Skeletal muscle tissue (tissue), 4 donors: ENCODE measurements around the gene FCAMR. TPM values are rescaled to one million over a fixed set of nuclear protein-coding genes. Genes with fewer than 3 reads are reported as not detected.
A peak's percentile ranks its signal among the peaks of the same experiment; 100 is the strongest.
"Not testable (repeated sequence)": the region's sequence is repeated elsewhere in the genome, so short reads cannot be mapped to it uniquely, and the experiment has no call there.

Experiments
- H3K27ac ChIP-seq: one replicate; pipeline ENCODE4 v1.7.0; 2013; ENCODE audit warnings: mild to moderate bottlenecking, low read depth, low read length, inconsistent platforms
- H3K27me3 ChIP-seq, 3 donors: one replicate each; pipeline ENCODE4 v1.7.0; 2013; ENCODE audit warnings: low read length in 3 of 3; ENCODE audit not compliant: control insufficient read depth in 3 of 3, insufficient read depth in 3 of 3
- H3K36me3 ChIP-seq, 3 donors: one replicate each; pipeline ENCODE4 v1.7.0; 2013; ENCODE audit warnings: low read length in 3 of 3; ENCODE audit not compliant: control insufficient read depth in 3 of 3, insufficient read depth in 3 of 3
- H3K4me1 ChIP-seq, 3 donors: one replicate each; pipeline ENCODE4 v1.7.0; 2013; ENCODE audit warnings: low read length in 3 of 3, mild to moderate bottlenecking in 3 of 3; ENCODE audit not compliant: control insufficient read depth in 3 of 3, insufficient read depth in 3 of 3
- H3K4me3 ChIP-seq, 3 donors: one replicate each; pipeline ENCODE4 v1.7.0; 2013; ENCODE audit warnings: low read length in 3 of 3
- H3K9ac ChIP-seq, 3 donors: one replicate each; pipeline ENCODE4 v1.7.0; 2013; ENCODE audit warnings: low read length in 3 of 3, mild to moderate bottlenecking in 3 of 3, moderate library complexity in 2 of 3, low read depth in 1 of 3
- H3K9me3 ChIP-seq, 3 donors: one replicate each; pipeline ENCODE4 v1.7.0; 2013; ENCODE audit warnings: low read length in 3 of 3; ENCODE audit not compliant: control insufficient read depth in 3 of 3
- total RNA-seq: library from RNA; depleted of rRNA; stranded (reverse); fragments of >200 nt; gene quantifications from one replicate; pipeline ENCODE4 v1.2.3, GENCODE V29; 2014
- donor health status: Osteomylitis.

Gene FCAMR
- total RNA-seq, 1 donor from 2014 or later: not detected

DNA sequence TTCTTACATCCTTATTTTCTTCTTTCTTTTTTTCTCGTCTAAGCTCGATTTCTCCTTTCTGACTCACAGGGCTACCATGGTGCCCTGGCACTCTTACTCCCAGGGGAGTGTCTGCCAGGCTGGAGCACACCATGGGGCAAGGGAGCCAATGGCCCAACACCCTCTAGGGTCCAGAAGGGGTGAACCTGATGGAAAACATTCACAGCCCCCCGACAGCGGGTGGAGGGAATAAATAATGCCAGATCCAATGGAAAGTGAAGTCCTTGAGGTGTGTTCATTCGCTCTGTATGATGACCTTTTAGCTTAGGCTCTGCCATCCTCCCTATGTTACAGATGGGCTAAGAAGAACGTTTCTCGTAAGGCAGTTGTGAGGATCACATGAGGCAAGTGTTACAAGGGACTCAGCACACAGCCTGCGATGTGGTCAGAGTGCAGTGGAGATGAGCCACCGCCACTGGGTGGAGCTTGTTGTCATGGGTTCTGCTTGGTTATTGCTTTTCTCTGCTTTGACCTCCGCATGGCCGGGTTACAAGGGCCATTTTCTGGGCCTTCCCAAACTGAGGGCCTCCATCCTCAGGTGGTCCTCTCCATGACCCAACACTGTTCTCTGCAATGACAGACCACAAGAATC is 45.0 kb downstream of the FCAMR start:
- no peaks in the 10 kb centered on the region for H3K36me3 ChIP-seq
- no peak overlapping the region for H3K4me3 ChIP-seq
- peaks cover 0 to 3% (median 0%) of the 10 kb centered on the region in 3 donors for H3K27me3 ChIP-seq
- H3K9me3 ChIP-seq: no peaks in the 10 kb centered on the region
- no peak overlapping the region for H3K9ac ChIP-seq
- no peak overlapping the region for H3K27ac ChIP-seq
- peaks cover 0 to 16% (median 6%) of the 10 kb centered on the region in 3 donors for H3K4me1 ChIP-seq

DNA sequence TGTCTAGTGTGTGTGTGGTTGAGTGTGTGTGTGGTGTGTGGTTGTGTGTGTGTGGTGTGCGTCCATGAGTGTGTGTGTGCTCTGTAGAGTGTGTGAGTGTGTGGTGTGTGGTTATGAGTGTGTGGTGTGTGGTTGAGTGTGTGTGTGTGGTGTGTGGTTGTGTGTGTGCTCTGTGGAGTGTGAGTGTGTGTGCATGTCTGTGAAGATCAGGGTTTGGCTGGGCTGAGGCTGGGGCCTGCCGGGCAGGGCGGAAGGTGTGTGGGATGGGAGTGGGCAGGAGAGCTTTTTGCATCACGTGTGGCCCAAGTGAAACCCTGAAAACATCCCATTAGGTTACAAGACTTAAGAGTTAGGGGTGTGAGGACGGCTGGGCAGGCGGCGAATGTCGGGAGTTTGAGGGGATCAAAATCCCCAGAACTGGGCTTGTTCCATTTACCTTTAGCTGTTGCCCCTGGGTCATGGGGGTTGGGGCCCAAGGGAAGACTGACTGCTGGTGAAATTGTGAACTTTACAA is 45.6 kb downstream of the FCAMR start:
- Histone ChIP-seq H3K4me3 (no peak overlapping the region), H3K27me3 (peaks cover 0 to 3% (median 0%) of the 10 kb centered on the region in 3 donors), H3K27ac (no peak overlapping the region), H3K9me3 (no peaks in the 10 kb centered on the region), H3K4me1 (peaks cover 0 to 16% (median 6%) of the 10 kb centered on the region in 3 donors), H3K36me3 (no peaks in the 10 kb centered on the region), H3K9ac (no peak overlapping the region)

DNA sequence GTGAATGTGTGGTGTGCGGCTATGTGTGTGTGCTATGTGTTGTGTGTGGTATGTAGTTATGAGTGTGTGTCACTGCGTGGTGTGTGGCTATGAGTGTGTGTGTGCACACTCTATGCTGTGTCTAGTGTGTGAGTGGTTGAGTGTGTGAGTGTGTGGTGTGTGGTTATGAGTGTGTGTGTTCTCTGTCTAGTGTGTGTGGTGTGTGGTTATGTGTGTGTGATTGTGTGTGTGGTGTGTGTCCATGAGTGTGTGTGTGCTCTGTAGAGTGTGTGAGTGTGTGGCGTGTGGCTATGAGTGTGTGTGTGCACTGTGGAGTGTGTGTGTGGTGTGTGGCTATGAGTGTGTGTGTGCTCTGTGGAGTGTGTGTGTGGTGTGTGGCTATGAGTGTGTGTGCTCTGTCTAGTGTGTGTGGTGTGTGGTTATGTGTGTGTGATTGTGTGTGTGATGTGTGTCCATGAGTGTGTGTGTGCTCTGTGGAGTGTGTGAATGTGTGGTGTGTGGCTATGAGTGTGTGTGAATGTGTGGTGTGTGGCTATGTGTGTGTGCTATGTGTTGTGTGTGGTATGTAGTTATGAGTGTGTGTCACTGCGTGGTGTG is 46.2 kb downstream of the FCAMR start:
- H3K27me3 ChIP-seq, H3K9ac ChIP-seq, H3K36me3 ChIP-seq, H3K27ac ChIP-seq, H3K9me3 ChIP-seq, H3K4me3 ChIP-seq: not testable (repeated sequence)
- peaks cover 0 to 16% (median 6%) of the 10 kb centered on the region in 3 donors for H3K4me1 ChIP-seq

DNA sequence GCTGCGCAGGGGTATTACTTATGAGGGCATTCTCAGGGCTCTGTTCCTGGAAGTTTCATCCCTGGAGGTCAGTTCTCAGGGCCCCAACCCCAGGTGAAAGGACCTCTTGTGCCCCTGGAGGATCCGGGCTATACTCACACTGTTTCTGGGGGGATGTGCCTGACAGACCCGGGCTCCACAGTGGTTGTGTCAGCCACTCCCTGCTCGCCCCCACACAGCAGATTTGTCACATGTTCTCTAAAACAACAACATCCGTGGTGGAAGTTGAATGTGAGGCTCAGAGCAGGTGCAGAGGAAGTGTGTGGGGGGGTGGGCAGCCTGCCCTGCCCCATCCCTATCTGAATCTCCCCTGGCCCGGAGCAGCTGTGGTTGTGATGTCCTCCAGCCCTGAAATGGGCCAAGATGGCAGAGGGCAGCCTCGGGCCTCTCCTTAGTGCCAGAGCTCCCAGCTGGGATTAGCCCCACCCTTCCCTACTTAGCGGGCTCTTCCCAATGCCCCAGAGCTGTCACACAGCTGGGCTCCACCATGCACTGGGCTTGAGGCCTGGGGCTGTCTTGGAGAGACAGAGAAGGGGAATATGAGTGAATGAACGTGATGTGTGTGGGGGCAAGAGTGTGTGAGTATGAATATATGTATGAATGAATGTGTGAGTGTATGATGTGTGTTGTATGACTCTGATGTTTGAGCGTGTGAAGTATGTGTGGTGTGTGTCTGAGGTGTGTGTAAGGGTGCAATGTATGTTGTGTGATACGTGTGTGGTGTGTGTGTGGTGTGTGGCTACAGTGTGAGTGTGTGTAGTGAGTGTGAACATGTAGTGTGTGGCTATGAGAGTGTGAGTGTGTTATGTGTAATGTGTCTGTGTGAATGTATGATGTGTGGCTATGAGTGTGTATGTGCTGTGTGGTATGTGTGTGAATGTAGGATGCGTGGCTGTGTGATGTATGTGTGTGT is 47.0 kb downstream of the FCAMR start:
- H3K4me1 ChIP-seq: peaks cover 0 to 16% (median 6%) of the 10 kb centered on the region in 3 donors
- peak overlapping the region in 1 of 3 donors; percentile 27 for H3K9ac ChIP-seq
- H3K4me3 ChIP-seq: no peak overlapping the region
- peaks cover 0 to 3% (median 0%) of the 10 kb centered on the region in 3 donors for H3K27me3 ChIP-seq
- H3K36me3 ChIP-seq: no peaks in the 10 kb centered on the region
- no peaks in the 10 kb centered on the region for H3K9me3 ChIP-seq
- peak overlapping the region; percentile 21 for H3K27ac ChIP-seq

DNA sequence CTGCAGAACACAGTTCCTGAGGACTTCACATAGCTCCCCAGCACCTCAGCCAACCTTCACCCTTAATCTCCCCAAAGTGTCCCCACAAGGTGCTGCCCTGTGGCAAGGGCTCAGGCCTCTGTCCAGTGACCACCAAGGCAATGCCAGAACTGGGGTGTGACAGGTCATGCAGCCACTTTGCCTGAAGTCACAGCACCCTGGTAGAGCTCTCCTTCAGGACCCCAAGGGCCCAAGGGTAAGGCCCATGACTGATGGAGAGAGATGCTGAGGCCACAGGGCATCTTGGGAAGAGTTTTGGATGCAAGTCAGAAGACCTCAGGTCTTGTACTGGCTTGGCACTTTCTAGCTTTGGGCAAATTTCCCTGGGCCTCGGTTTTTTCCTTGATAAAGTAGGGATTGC is 47.7 kb downstream of the FCAMR start:
- H3K27ac ChIP-seq: peak overlapping the region; percentile 21
- peaks cover 0 to 3% (median 0%) of the 10 kb centered on the region in 3 donors for H3K27me3 ChIP-seq
- no peaks in the 10 kb centered on the region for H3K36me3 ChIP-seq
- peaks cover 0 to 16% (median 6%) of the 10 kb centered on the region in 3 donors for H3K4me1 ChIP-seq
- no peaks in the 10 kb centered on the region for H3K9me3 ChIP-seq
- H3K4me3 ChIP-seq: no peak overlapping the region
- peak overlapping the region in 1 of 3 donors; percentile 27 for H3K9ac ChIP-seq

- H3K9me3 ChIP-seq: no peaks in the 10 kb centered on the region
- peaks cover 0 to 16% (median 6%) of the 10 kb centered on the region in 3 donors for H3K4me1 ChIP-seq
- peak within 1 kb of the TSS; percentile 21 for H3K27ac ChIP-seq
- H3K4me3 ChIP-seq: no peak within 1 kb of the TSS
- H3K36me3 ChIP-seq: no peaks in the 10 kb centered on the region
- peaks cover 0 to 3% (median 0%) of the 10 kb centered on the region in 3 donors for H3K27me3 ChIP-seq
- peak within 1 kb of the TSS in 1 of 3 donors; percentile 27 for H3K9ac ChIP-seq
These were observed 48.4 kb downstream of the FCAMR start, which contains the start of gene FCMR for GRCh38 chr1:206921772-206922265. FCMR (minus strand) TSS chr1:206921941; CDS start chr1:206921854, 87 bp downstream.

DNA sequence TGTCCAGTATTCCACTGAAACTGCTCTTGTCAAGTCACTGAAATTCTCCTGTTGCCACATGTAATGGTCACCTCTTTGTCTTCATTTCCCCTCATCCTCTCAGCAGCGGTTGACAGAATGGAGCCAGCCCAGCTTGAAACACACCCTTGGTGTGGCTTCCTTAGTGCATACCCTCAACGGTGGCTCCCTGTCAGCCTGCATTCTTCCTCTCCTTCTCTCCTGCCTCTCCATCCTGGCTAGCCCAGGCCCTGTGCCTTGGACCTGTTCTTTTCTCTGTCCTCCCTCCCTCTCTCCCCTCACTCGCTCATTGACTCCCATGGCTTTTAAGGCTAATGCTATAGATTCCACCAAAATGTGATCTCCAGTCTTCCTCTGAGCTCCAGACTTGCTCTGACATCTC is 52.2 kb downstream of the FCAMR start:
- H3K9ac ChIP-seq: no peak overlapping the region
- peaks cover 4% of the 10 kb centered on the region in 3 donors for H3K27me3 ChIP-seq
- no peaks in the 10 kb centered on the region for H3K9me3 ChIP-seq
- no peak overlapping the region for H3K27ac ChIP-seq
- no peaks in the 10 kb centered on the region for H3K36me3 ChIP-seq
- no peak overlapping the region for H3K4me3 ChIP-seq
- peaks cover 0 to 4% (median under 1%) of the 10 kb centered on the region in 3 donors for H3K4me1 ChIP-seq

GRCh38 chr1:206916000-206916709 is 54.1 kb downstream of the FCAMR start:
- H3K27ac ChIP-seq: no peak overlapping the region
- H3K4me3 ChIP-seq: no peak overlapping the region
- H3K9me3 ChIP-seq: no peaks in the 10 kb centered on the region
- H3K27me3 ChIP-seq: peaks cover 4 to 9% (median 4%) of the 10 kb centered on the region in 3 donors
- peaks cover 0 to 9% (median 0%) of the 10 kb centered on the region in 3 donors for H3K4me1 ChIP-seq
- no peaks in the 10 kb centered on the region for H3K36me3 ChIP-seq
- no peak overlapping the region for H3K9ac ChIP-seq
